Sigmoid colon (tissue), 7 donors: ENCODE results near the gene HECTD4. TPM values are rescaled to one million over a fixed set of nuclear protein-coding genes. Genes with fewer than 3 reads are reported as not detected.
"Not testable (repeated sequence)": the region's sequence is repeated elsewhere in the genome, so short reads cannot be mapped to it uniquely, and the experiment has no call there.

Experiments used
- DNase-seq: peaks from one replicate; pipeline ENCODE4 v3.0.0-alpha.2; 2019
- H3K27ac ChIP-seq, 4 donors: fragments of 200-600 bp; sonication (generic); one replicate each; pipeline ENCODE4 v1.5.1; 2016 to 2019; ENCODE audit warnings: mild to moderate bottlenecking in 1 of 4
- H3K27me3 ChIP-seq, 3 donors: fragments of 200-600 bp; sonication (generic); one replicate each; pipeline ENCODE4 v1.5.1; 2019; ENCODE audit warnings: mild to moderate bottlenecking in 1 of 3
- H3K36me3 ChIP-seq, 4 donors: fragments of 200-600 bp; sonication (generic); one replicate each; pipeline ENCODE4 v1.5.1; 2016 to 2019
- H3K4me1 ChIP-seq, 4 donors: fragments of 200-600 bp; sonication (generic); one replicate each; pipeline ENCODE4 v1.5.1; 2017 to 2019
- H3K4me3 ChIP-seq, 4 donors: fragments of 200-600 bp; sonication (generic); one replicate each; pipeline ENCODE4 v1.5.1; 2017 to 2019; ENCODE audit warnings: mild to moderate bottlenecking in 2 of 4, moderate library complexity in 1 of 4
- H3K9me3 ChIP-seq, 4 donors: fragments of 200-600 bp in 3 of 4; sonication (generic) in 3 of 4; one replicate each; pipeline versions ENCODE4 v1.5.1 to v1.6.1; 2013 to 2019
- CTCF ChIP-seq, 4 experiments: fragments of 450-650 bp in 3 of 4; fragments of 200-600 bp in 1 of 4; IDR thresholded peaks; one replicate each; pipeline ENCODE4 v1.5.1; 2016 to 2019; ENCODE audit warnings: antibody characterized with exemption in 4 of 4, mild to moderate bottlenecking in 3 of 4, moderate library complexity in 2 of 4
- EP300 ChIP-seq, 4 donors: sonication (generic); formaldehyde crosslinking; IDR thresholded peaks; one replicate each; pipeline ENCODE4 v1.6.1; 2017; ENCODE audit warnings: antibody characterized with exemption in 4 of 4
- POLR2A ChIP-seq, 2 donors: fragments of 450-650 bp; IDR thresholded peaks; one replicate each; pipeline ENCODE4 v1.6.1; 2016; ENCODE audit warnings: antibody characterized with exemption in 2 of 2, mild to moderate bottlenecking in 2 of 2, moderate library complexity in 2 of 2
- POLR2AphosphoS5 ChIP-seq, 4 donors: sonication (generic); formaldehyde crosslinking; IDR thresholded peaks; one replicate each; pipeline ENCODE4 v1.6.1; 2017; ENCODE audit warnings: antibody characterized with exemption in 4 of 4
- WGBS, 2 donors: extraction: QIAGEN DNeasy Blood & Tissue Kit; methylation state at CpG; one replicate each; pipeline ENCODE4 v1.1.7; 2013; 5-methylcytosine and 5-hydroxymethylcytosine counted together
- intact Hi-C: fragments of 100-400 bp; cut with DNase I; formaldehyde crosslinking; loops from one replicate; pipeline ENCODE4 v1.15.1; 2023
- polyA plus RNA-seq, 3 donors: library from polyadenylated mRNA; stranded (reverse); fragments of 200-250 nt; gene quantifications; one replicate each; pipeline ENCODE4 v1.2.3, GENCODE V29; 2013
- total RNA-seq, 4 donors: library from RNA; depleted of rRNA; stranded (reverse); fragments of >200 nt; gene quantifications; one replicate each; pipeline ENCODE4 v1.1.0, GENCODE V29; 2016
- donor health status: healthy with polysubstance abuse.
- donor health status: Bipolar disorder and iron deficiency.
- donor health status: healthy.

HECTD4 gene
- total and polyA plus RNA-seq, 7 donors: 5.4 to 64.8 (median 26.0) TPM

- Histone ChIP-seq H3K27me3 (no peaks in the 10 kb centered on the region), H3K27ac (no peak overlapping the region), H3K4me3 (no peak overlapping the region), H3K4me1 (no peaks in the 10 kb centered on the region), H3K9me3 (no peaks in the 10 kb centered on the region), H3K36me3 (peaks cover 26 to 76% (median 45%) of the 10 kb centered on the region in 4 donors)
- peak; percentile 47 for DNase-seq
- WGBS, 2 donors: 96 to 97% methylated on average over 6 of the region's 6 CpGs
- TF ChIP-seq POLR2A (IDR thresholded peaks at IDR 0.05): no peak
- no peak for TF ChIP-seq POLR2AphosphoS5 (IDR thresholded peaks at IDR 0.05)
- no peak for TF ChIP-seq CTCF (IDR thresholded peaks at IDR 0.05)
- TF ChIP-seq EP300 (IDR thresholded peaks at IDR 0.05): no peak
- intact Hi-C loops: loop anchor here (10.0 kb wide), 1 partner anchor 216 kb away; no protein-coding TSS in a partner anchor
Observed at GRCh38 chr12:112160611-112161010, 221.6 kb downstream of the HECTD4 start.

GRCh38 chr12:112159146-112159541 lies 223.1 kb downstream of the HECTD4 start:
- Histone ChIP-seq H3K4me3 (no peak overlapping the region), H3K27me3 (no peaks in the 10 kb centered on the region), H3K36me3 (peaks cover 26 to 78% (median 45%) of the 10 kb centered on the region in 4 donors), H3K27ac (no peak overlapping the region), H3K4me1 (no peaks in the 10 kb centered on the region), H3K9me3 (no peaks in the 10 kb centered on the region)
- intact Hi-C loops: loop anchor here (10.0 kb wide), 1 partner anchor 94 kb away; no protein-coding TSS in a partner anchor
- 97 to 98% methylated on average over 6 of the region's 6 CpGs for WGBS, 2 donors
- peak; percentile 11 for DNase-seq
- TF ChIP-seq CTCF (IDR thresholded peaks at IDR 0.05): no peak
- TF ChIP-seq EP300 (IDR thresholded peaks at IDR 0.05): no peak
- no peak for TF ChIP-seq POLR2AphosphoS5 (IDR thresholded peaks at IDR 0.05)
- no peak for TF ChIP-seq POLR2A (IDR thresholded peaks at IDR 0.05)

- intact Hi-C loops: loop anchor here (10.0 kb wide), 1 partner anchor 94 kb away; no protein-coding TSS in a partner anchor
- not testable (repeated sequence) for H3K27me3 ChIP-seq, H3K4me3 ChIP-seq, H3K4me1 ChIP-seq, H3K27ac ChIP-seq, H3K9me3 ChIP-seq
- H3K36me3 ChIP-seq: peaks cover 32 to 78% (median 44%) of the 10 kb centered on the region in 4 donors
- DNase-seq: peak; percentile 34
- 82 to 93% methylated on average over 11 of the region's 11 CpGs for WGBS, 2 donors
Observed at GRCh38 chr12:112158461-112159145, 223.6 kb downstream of the HECTD4 start.

- DNase-seq: no peak
- no peaks in the 10 kb centered on the region for H3K9me3 ChIP-seq
- no peak overlapping the region for H3K4me3 ChIP-seq
- no peaks in the 10 kb centered on the region for H3K4me1 ChIP-seq
- H3K27ac ChIP-seq: no peak overlapping the region
- H3K27me3 ChIP-seq: no peaks in the 10 kb centered on the region
- peaks cover 37 to 78% (median 56%) of the 10 kb centered on the region in 4 donors for H3K36me3 ChIP-seq
- intact Hi-C loops: loop anchor here (10.0 kb wide), 1 partner anchor 89 kb away; no protein-coding TSS in a partner anchor
- TF ChIP-seq EP300 (IDR thresholded peaks at IDR 0.05) (no peak), POLR2AphosphoS5 (IDR thresholded peaks at IDR 0.05) (no peak), POLR2A (IDR thresholded peaks at IDR 0.05) (no peak), CTCF (IDR thresholded peaks at IDR 0.05) (no peak)
- 92 to 95% methylated on average over 8 of the region's 8 CpGs for WGBS, 2 donors
Observed at GRCh38 chr12:112153893-112154219, 228.4 kb downstream of the HECTD4 start.

- Histone ChIP-seq H3K27me3 (no peaks in the 10 kb centered on the region), H3K4me1 (no peaks in the 10 kb centered on the region), H3K9me3 (no peaks in the 10 kb centered on the region), H3K36me3 (peaks cover 36 to 78% (median 56%) of the 10 kb centered on the region in 4 donors), H3K4me3 (no peak overlapping the region), H3K27ac (no peak overlapping the region)
- no peak for TF ChIP-seq POLR2AphosphoS5 (IDR thresholded peaks at IDR 0.05)
- no peak for TF ChIP-seq CTCF (IDR thresholded peaks at IDR 0.05)
- TF ChIP-seq EP300 (IDR thresholded peaks at IDR 0.05): no peak
- TF ChIP-seq POLR2A (IDR thresholded peaks at IDR 0.05): no peak
- 91 to 92% methylated on average over 11 of the region's 11 CpGs for WGBS, 2 donors
- DNase-seq: no peak
- intact Hi-C loops: loop anchor here (10.0 kb wide), 1 partner anchor 89 kb away; no protein-coding TSS in a partner anchor
Observed at GRCh38 chr12:112153181-112153892, 228.9 kb downstream of the HECTD4 start.
